HepG2 (cell line): ENCODE measurements around the gene NOXO1. TPM values are rescaled to one million over a fixed set of nuclear protein-coding genes. Genes with fewer than 3 reads are reported as not detected.

Experiments
- ARHGAP35 ChIP-seq: sonication (generic); formaldehyde crosslinking; IDR thresholded peaks from 2 replicates; pipeline ENCODE4 v1.9.0; 2022; ENCODE audit warnings: mild to moderate bottlenecking, inconsistent platforms, moderate library complexity, missing genetic modification reagents, borderline replicate concordance
- ARNTL ChIP-seq: sonication (generic); formaldehyde crosslinking; IDR thresholded peaks from 2 replicates; pipeline ENCODE4 v1.4.0; 2020; ENCODE audit warnings: mild to moderate bottlenecking, missing genetic modification reagents
- ELF3 ChIP-seq: IDR thresholded peaks from 2 replicates; pipeline ENCODE4 v1.6.1; 2016; ENCODE audit warnings: missing genetic modification reagents, missing compliant biosample characterization
- FIP1L1 ChIP-seq: fragments of 200-400 bp; formaldehyde crosslinking; IDR thresholded peaks from 2 replicates; pipeline ENCODE4 v1.6.1; 2018; ENCODE audit warnings: low read depth, mild to moderate bottlenecking, low read length, moderate library complexity, borderline replicate concordance; ENCODE audit not compliant: insufficient read depth
- MAZ ChIP-seq, 2 experiments: sonication (generic) in 1 of 2; formaldehyde crosslinking in 1 of 2; IDR thresholded peaks; 2 replicates each; pipeline versions ENCODE4 v1.5.0 to v1.6.1; 2012 to 2020; ENCODE audit warnings: low read depth in 2 of 2, mild to moderate bottlenecking in 2 of 2, borderline replicate concordance in 1 of 2, improper control_type of control experiment in 1 of 2, low read length in 1 of 2, missing genetic modification reagents in 1 of 2, moderate library complexity in 1 of 2
- MLXIP ChIP-seq: sonication (generic); formaldehyde crosslinking; IDR thresholded peaks from 2 replicates; pipeline ENCODE4 v1.9.0; 2021; ENCODE audit warnings: missing genetic modification reagents, borderline replicate concordance
- MNT ChIP-seq: fragments of 450-650 bp; IDR thresholded peaks from 2 replicates; pipeline ENCODE4 v1.6.1; 2016
- MTA3 ChIP-seq: sonication (generic); formaldehyde crosslinking; IDR thresholded peaks from 2 replicates; pipeline ENCODE4 v1.4.0; 2020; ENCODE audit warnings: missing genetic modification reagents
- NFE2 ChIP-seq: sonication (generic); formaldehyde crosslinking; IDR thresholded peaks from 2 replicates; pipeline ENCODE4 v1.4.0; 2020; ENCODE audit warnings: missing genetic modification reagents
- NFKB2 ChIP-seq: sonication (generic); formaldehyde crosslinking; IDR thresholded peaks from 2 replicates; pipeline ENCODE4 v1.4.0; 2020; ENCODE audit warnings: missing genetic modification reagents, borderline replicate concordance
- NONO ChIP-seq, 2 experiments: fragments of 450-650 bp in 1 of 2; sonication (generic) in 1 of 2; formaldehyde crosslinking in 1 of 2; IDR thresholded peaks in 1 of 2; conservative IDR thresholded peaks in 1 of 2; 2 replicates each; pipeline versions ENCODE4 v1.6.1 to v1.8.0; 2017 to 2022; ENCODE audit warnings: mild to moderate bottlenecking in 1 of 2, missing genetic modification reagents in 1 of 2, moderate library complexity in 1 of 2
- PRPF4 ChIP-seq: fragments of 200-400 bp; formaldehyde crosslinking; IDR thresholded peaks from 2 replicates; pipeline ENCODE4 v1.6.1; 2016; ENCODE audit warnings: low read length, low read depth; ENCODE audit not compliant: poor library complexity, severe bottlenecking
- REXO4 ChIP-seq: sonication (generic); formaldehyde crosslinking; IDR thresholded peaks from 2 replicates; pipeline ENCODE4 v1.8.0; 2022; ENCODE audit warnings: missing genetic modification reagents, mild to moderate bottlenecking, borderline replicate concordance
- ZBTB3 ChIP-seq: sonication (generic); formaldehyde crosslinking; IDR thresholded peaks from 2 replicates; pipeline ENCODE4 v1.4.0; 2020; ENCODE audit warnings: low read depth, mild to moderate bottlenecking, moderate library complexity, missing genetic modification reagents, borderline replicate concordance
- ZBTB7A ChIP-seq: sonication (generic); formaldehyde crosslinking; IDR thresholded peaks from 2 replicates; pipeline ENCODE4 v1.8.0; 2022; ENCODE audit warnings: mild to moderate bottlenecking, missing genetic modification reagents
- ZMYM2 ChIP-seq: sonication (generic); formaldehyde crosslinking; IDR thresholded peaks from 2 replicates; pipeline ENCODE4 v1.8.0; 2022; ENCODE audit warnings: mild to moderate bottlenecking, missing genetic modification reagents
- ZNF225 ChIP-seq: sonication (generic); formaldehyde crosslinking; IDR thresholded peaks from 2 replicates; pipeline ENCODE4 v1.4.0; 2020; ENCODE audit warnings: mild to moderate bottlenecking, missing genetic modification reagents
- ZNF264 ChIP-seq: sonication (generic); formaldehyde crosslinking; IDR thresholded peaks from 2 replicates; pipeline ENCODE4 v1.4.0; 2020; ENCODE audit warnings: missing genetic modification reagents
- ZNF329 ChIP-seq: sonication (generic); formaldehyde crosslinking; IDR thresholded peaks from 2 replicates; pipeline ENCODE4 v1.9.0; 2021; ENCODE audit warnings: low read depth, mild to moderate bottlenecking, missing genetic modification reagents
- ZNF496 ChIP-seq: sonication (generic); formaldehyde crosslinking; IDR thresholded peaks from 2 replicates; pipeline ENCODE4 v1.8.1; 2023; ENCODE audit warnings: mild to moderate bottlenecking, moderate library complexity, missing genetic modification reagents; ENCODE audit not compliant: insufficient replicate concordance
- ZNF510 ChIP-seq: sonication (generic); formaldehyde crosslinking; IDR thresholded peaks from 2 replicates; pipeline ENCODE4 v1.4.0; 2020; ENCODE audit warnings: low read depth, mild to moderate bottlenecking, missing genetic modification reagents
- ZNF652 ChIP-seq: IDR thresholded peaks from 2 replicates; pipeline ENCODE4 v1.6.1; 2016; ENCODE audit warnings: low read depth, borderline replicate concordance
- ZNF790 ChIP-seq: sonication (generic); formaldehyde crosslinking; IDR thresholded peaks from 2 replicates; pipeline ENCODE4 v1.8.0; 2022; ENCODE audit warnings: missing genetic modification reagents, mild to moderate bottlenecking, borderline replicate concordance
- polyA plus RNA-seq, 8 experiments: library from polyadenylated mRNA; depleted of rRNA in 3 of 8; stranded (reverse) in 7 of 8; unstranded in 1 of 8; fragments of >200 nt; fragmentation: Illumina TruSeq in 4 of 8; extraction: Trizol in 4 of 8; gene quantifications; 2 replicates each; pipeline versions ENCODE4 v1.2.1 to v1.2.3, GENCODE V29; 2011 to 2016; ENCODE audit warnings: low read depth in 4 of 8, missing spikeins in 1 of 8, mixed read lengths in 1 of 8; ENCODE audit not compliant: insufficient read depth in 1 of 8
- total RNA-seq, 5 experiments: library from RNA; depleted of rRNA; stranded (reverse); fragments of >200 nt; fragmentation: Illumina TruSeq; extraction: Trizol; gene quantifications; 2 replicates each; pipeline ENCODE4 v1.2.3, GENCODE V29; 2016; ENCODE audit warnings: low read depth in 1 of 5

NOXO1 gene
- total and polyA plus RNA-seq, 2 of the 13 experiments (the other 11 are each of a cell fraction or from before 2014, with no cell fraction given): 0.69 to 1.4 TPM

- no peak for TF ChIP-seq NONO (IDR thresholded peaks at IDR 0.05)
- TF ChIP-seq NONO (CRISPR knock-in tag; conservative IDR thresholded peaks at IDR 0.05): 0 out of 2 replicates have a peak, but pooled peaks have one; percentile 44
- no peak for TF ChIP-seq ZNF329 (CRISPR knock-in tag)
- TF ChIP-seq ZNF264 (CRISPR knock-in tag): no peak
- TF ChIP-seq ZNF225 (CRISPR knock-in tag): no peak
- TF ChIP-seq PRPF4: no peak
- peak; percentile 84 for TF ChIP-seq MAZ (IDR thresholded peaks at IDR 0.05; ENCODE audit: borderline replicate concordance, low read depth, low read length)
- peak; percentile 95 for TF ChIP-seq MAZ (CRISPR knock-in tag; IDR thresholded peaks at IDR 0.05; ENCODE audit: low read depth)
- TF ChIP-seq ZBTB7A (CRISPR knock-in tag): no peak
- no peak for TF ChIP-seq ZMYM2 (CRISPR knock-in tag)
- TF ChIP-seq ZNF790 (CRISPR knock-in tag): peak; percentile 85; the same call in 1 of the 2 replicates
- TF ChIP-seq ZNF510 (CRISPR knock-in tag): 0 out of 2 replicates have a peak, but pooled peaks have one; percentile 59
- peak; percentile 35 for TF ChIP-seq ELF3 (CRISPR knock-in tag)
- 0 out of 2 replicates have a peak, but pooled peaks have one; percentile 36 for TF ChIP-seq ARHGAP35
- TF ChIP-seq NFKB2 (CRISPR knock-in tag): no peak
- TF ChIP-seq ZNF652 (CRISPR knock-in tag): no peak
- TF ChIP-seq REXO4: no peak
- no peak for TF ChIP-seq MTA3 (CRISPR knock-in tag)
- TF ChIP-seq NFE2: no peak
- no peak for TF ChIP-seq MLXIP (CRISPR knock-in tag)
- TF ChIP-seq ZNF496 (CRISPR knock-in tag): no peak
- TF ChIP-seq ARNTL (CRISPR knock-in tag): 0 out of 2 replicates have a peak, but pooled peaks have one; percentile 29
- 0 out of 2 replicates have a peak, but pooled peaks have one; percentile 13 for TF ChIP-seq MNT
- no peak for TF ChIP-seq FIP1L1
- TF ChIP-seq ZBTB3: peak; percentile 43; the same call in 1 of the 2 replicates
These were observed 42.1 kb upstream of the NOXO1 start (continued) for GRCh38 chr16:2023092-2024031.
